ENCODE measurements around the gene CHTF8. TPM values are rescaled to one million over a fixed set of nuclear protein-coding genes. Genes with fewer than 3 reads are reported as not detected.

CHTF8 gene
- total RNA-seq, 1 donor, result 52.1 TPM

- H3K27me3 ChIP-seq (ENCODE audit: insufficient read depth, low read length), result peaks cover 5% of the 10 kb centered on the region
- H4K20me1 ChIP-seq (ENCODE audit: insufficient read depth, low read length), result no peaks in the 10 kb centered on the region
- no peaks in the 10 kb centered on the region for H3K9me3 ChIP-seq (ENCODE audit: low read depth, low read length)
- TF ChIP-seq CTCF (IDR thresholded peaks at IDR 0.05; ENCODE audit: extremely low read depth, low read depth, low read length), result no peak
- H3K36me3 ChIP-seq (ENCODE audit: insufficient read depth, low read length), result no peaks in the 10 kb centered on the region
- H3K4me3 ChIP-seq (ENCODE audit: insufficient read depth, low read length), result peak overlapping the region; percentile 54
- H3K27ac ChIP-seq (ENCODE audit: low read depth, low read length), result no peak overlapping the region
- peaks cover 8% of the 10 kb centered on the region for H3K4me1 ChIP-seq (ENCODE audit: insufficient read depth, low read length)
- no peaks in the 10 kb centered on the region for H3K79me2 ChIP-seq (ENCODE audit: insufficient read depth, low read length)
- DNase-seq (ENCODE audit: insufficient read length, low spot score, missing footprints), result no peak
- peak overlapping the region; percentile 71 for H3K4me2 ChIP-seq (ENCODE audit: insufficient read depth, low read length)
- peak overlapping the region; percentile 76 for H2AFZ ChIP-seq (ENCODE audit: low read length)
These were observed 32.2 kb downstream of the CHTF8 start for GRCh38 chr16:69100071-69100691.

GRCh38 chr16:69095193-69095592 is 37.2 kb downstream of the CHTF8 start:
- no peaks in the 10 kb centered on the region for H4K20me1 ChIP-seq (ENCODE audit: insufficient read depth, low read length)
- peaks cover 5% of the 10 kb centered on the region for H3K27me3 ChIP-seq (ENCODE audit: insufficient read depth, low read length)
- no peaks in the 10 kb centered on the region for H3K36me3 ChIP-seq (ENCODE audit: insufficient read depth, low read length)
- no peak for DNase-seq (ENCODE audit: insufficient read length, low spot score, missing footprints)
- no peak overlapping the region for H3K27ac ChIP-seq (ENCODE audit: low read depth, low read length)
- no peaks in the 10 kb centered on the region for H3K79me2 ChIP-seq (ENCODE audit: insufficient read depth, low read length)
- H3K4me1 ChIP-seq (ENCODE audit: insufficient read depth, low read length), result peaks cover 6% of the 10 kb centered on the region
- no peak for TF ChIP-seq CTCF (IDR thresholded peaks at IDR 0.05; ENCODE audit: extremely low read depth, low read depth, low read length)
- H2AFZ ChIP-seq (ENCODE audit: low read length), result no peak overlapping the region
- no peak overlapping the region for H3K4me3 ChIP-seq (ENCODE audit: insufficient read depth, low read length)
- no peak overlapping the region for H3K4me2 ChIP-seq (ENCODE audit: insufficient read depth, low read length)
- H3K9me3 ChIP-seq (ENCODE audit: low read depth, low read length), result no peaks in the 10 kb centered on the region

- Histone ChIP-seq H3K4me2 (ENCODE audit: insufficient read depth, low read length) (no peak overlapping the region), H3K79me2 (ENCODE audit: insufficient read depth, low read length) (no peaks in the 10 kb centered on the region)
These were observed 37.9 kb downstream of the CHTF8 start for GRCh38 chr16:69094501-69094900.

GRCh38 chr16:69093974-69094373 is 38.4 kb downstream of the CHTF8 start:
- Histone ChIP-seq H2AFZ (ENCODE audit: low read length) (no peak overlapping the region), H3K4me3 (ENCODE audit: insufficient read depth, low read length) (no peak overlapping the region), H3K36me3 (ENCODE audit: insufficient read depth, low read length) (no peaks in the 10 kb centered on the region), H3K79me2 (ENCODE audit: insufficient read depth, low read length) (no peaks in the 10 kb centered on the region), H3K27ac (ENCODE audit: low read depth, low read length) (no peak overlapping the region), H3K9me3 (ENCODE audit: low read depth, low read length) (no peaks in the 10 kb centered on the region), H3K4me2 (ENCODE audit: insufficient read depth, low read length) (no peak overlapping the region), H3K4me1 (ENCODE audit: insufficient read depth, low read length) (no peaks in the 10 kb centered on the region), H3K27me3 (ENCODE audit: insufficient read depth, low read length) (no peaks in the 10 kb centered on the region), H4K20me1 (ENCODE audit: insufficient read depth, low read length) (no peaks in the 10 kb centered on the region)
- TF ChIP-seq CTCF (IDR thresholded peaks at IDR 0.05; ENCODE audit: extremely low read depth, low read depth, low read length), result no peak
- DNase-seq (ENCODE audit: insufficient read length, low spot score, missing footprints), result no peak

More at GRCh38 chr16:69094501-69094900, 37.9 kb downstream of the CHTF8 start:
- Histone ChIP-seq H3K36me3 (ENCODE audit: insufficient read depth, low read length) (no peaks in the 10 kb centered on the region), H3K9me3 (ENCODE audit: low read depth, low read length) (no peaks in the 10 kb centered on the region), H2AFZ (ENCODE audit: low read length) (no peak overlapping the region), H3K4me1 (ENCODE audit: insufficient read depth, low read length) (no peaks in the 10 kb centered on the region), H3K27ac (ENCODE audit: low read depth, low read length) (no peak overlapping the region), H4K20me1 (ENCODE audit: insufficient read depth, low read length) (no peaks in the 10 kb centered on the region), H3K4me3 (ENCODE audit: insufficient read depth, low read length) (no peak overlapping the region), H3K27me3 (ENCODE audit: insufficient read depth, low read length) (peaks cover under 1% of the 10 kb centered on the region)
- no peak for DNase-seq (ENCODE audit: insufficient read length, low spot score, missing footprints)
- no peak for TF ChIP-seq CTCF (IDR thresholded peaks at IDR 0.05; ENCODE audit: extremely low read depth, low read depth, low read length)

Data from osteoblast (primary cell).